GM06990 (cell line): ENCODE results near the gene ALPL.

Experiments
- DNase-seq: peaks from one replicate; pipeline ENCODE4 v3.0.0-alpha.2; 2011; ENCODE audit not compliant: insufficient read length; ENCODE audit errors: extremely low read depth
- H3K27me3 ChIP-seq: replicated peaks from 2 replicates; pipeline ENCODE4 v1.6.0; 2011; ENCODE audit warnings: low read length; ENCODE audit not compliant: control insufficient read depth, insufficient read depth
- H3K36me3 ChIP-seq: 2 replicates; pipeline ENCODE4 v1.5.1; 2011; ENCODE audit warnings: low read length; ENCODE audit not compliant: control insufficient read depth, insufficient read depth
- H3K4me3 ChIP-seq: replicated peaks from 2 replicates; pipeline ENCODE4 v1.5.1; 2011; ENCODE audit warnings: low read depth, mild to moderate bottlenecking, control low read depth, low read length
- CTCF ChIP-seq: IDR thresholded peaks from 2 replicates; pipeline ENCODE4 v1.5.1; 2011; ENCODE audit warnings: low read length, control low read depth, mild to moderate bottlenecking, inconsistent platforms; ENCODE audit not compliant: insufficient read depth, poor library complexity, severe bottlenecking

The ALPL gene

GRCh38 chr1:21503706-21504377 is 5.4 kb upstream of the ALPL start:
- Histone ChIP-seq H3K36me3 (no peaks in the 10 kb centered on the region), H3K27me3 (peaks cover 1% of the 10 kb centered on the region; the same call in 1 of the 2 replicates), H3K4me3 (no peak overlapping the region)
- DNase-seq = no peak
- TF ChIP-seq CTCF = no peak

- TF ChIP-seq CTCF = no peak
- no peak for DNase-seq
- no peaks in the 10 kb centered on the region for H3K36me3 ChIP-seq
- peaks cover 1% of the 10 kb centered on the region; the same call in 1 of the 2 replicates for H3K27me3 ChIP-seq
- H3K4me3 ChIP-seq = no peak overlapping the region
Measured at GRCh38 chr1:21506804-21507203, 2.4 kb upstream of the ALPL start.

- Histone ChIP-seq H3K4me3 (no peak overlapping the region), H3K36me3 (no peaks in the 10 kb centered on the region), H3K27me3 (peaks cover 1% of the 10 kb centered on the region; the same call in 1 of the 2 replicates)
- no peak for DNase-seq
- no peak for TF ChIP-seq CTCF
Measured at GRCh38 chr1:21507511-21508270, 1.5 kb upstream of the ALPL start.

GRCh38 chr1:21508580-21509350 is 458 bp upstream of the ALPL start:
- Histone ChIP-seq H3K36me3 (no peaks in the 10 kb centered on the region), H3K4me3 (no peak overlapping the region), H3K27me3 (peaks cover 1% of the 10 kb centered on the region; the same call in 1 of the 2 replicates)
- peak; percentile 37 for DNase-seq
- TF ChIP-seq CTCF = peak; percentile 29

- TF ChIP-seq CTCF = no peak
- DNase-seq = no peak
- H3K36me3 ChIP-seq = no peaks in the 10 kb centered on the region
- no peak overlapping the region for H3K4me3 ChIP-seq
- H3K27me3 ChIP-seq = no peaks in the 10 kb centered on the region; the same call in none of the 2 replicates
Measured at GRCh38 chr1:21510113-21510493, 880 bp downstream of the ALPL start.
